NCI-H2171 (cell line): ENCODE results near the gene HCK.

Experiments
- DNase-seq: peaks from one replicate; lab custom pipeline; 2025; lab: John Stamatoyannopoulos, UW

The HCK gene

GRCh38 chr20:32127347-32127746, 75.3 kb downstream of the HCK start:
- no peak for DNase-seq

- DNase-seq: no peak
Observed at GRCh38 chr20:32128167-32128566, 76.1 kb downstream of the HCK start.

- no peak for DNase-seq
Observed at GRCh38 chr20:32129863-32130262, 77.8 kb downstream of the HCK start.

GRCh38 chr20:32130352-32130751, 78.3 kb downstream of the HCK start:
- DNase-seq: no peak

GRCh38 chr20:32130965-32131364, 78.9 kb downstream of the HCK start:
- no peak for DNase-seq

- DNase-seq: no peak
Observed at GRCh38 chr20:32132911-32133549, 81.0 kb downstream of the HCK start.

- DNase-seq: no peak
Observed at GRCh38 chr20:32134026-32134425, 82.0 kb downstream of the HCK start.

GRCh38 chr20:32135983-32136515, 84.0 kb downstream of the HCK start:
- no peak for DNase-seq

GRCh38 chr20:32138921-32139320, 86.9 kb downstream of the HCK start:
- DNase-seq: no peak

GRCh38 chr20:32139947-32140346, 87.9 kb downstream of the HCK start:
- DNase-seq: peak; percentile 60

GRCh38 chr20:32140603-32141002, 88.6 kb downstream of the HCK start:
- no peak for DNase-seq

GRCh38 chr20:32141465-32141980, 89.5 kb downstream of the HCK start:
- DNase-seq: no peak

GRCh38 chr20:32142088-32142487, 90.0 kb downstream of the HCK start:
- DNase-seq: no peak

- DNase-seq: no peak
Observed at GRCh38 chr20:32142991-32143390, 90.9 kb downstream of the HCK start.

- DNase-seq: no peak
Observed at GRCh38 chr20:32144898-32145662, 93.0 kb downstream of the HCK start.

GRCh38 chr20:32149566-32150170, 97.6 kb downstream of the HCK start:
- no peak for DNase-seq

- DNase-seq: no peak
Observed at GRCh38 chr20:32150291-32150848, 98.3 kb downstream of the HCK start.
